ENCODE measurements around the gene SLC25A6. TPM values are rescaled to one million over a fixed set of nuclear protein-coding genes. Genes with fewer than 3 reads are reported as not detected.

Gene SLC25A6
- polyA plus RNA-seq, 1 donor, result 611 TPM

DNA sequence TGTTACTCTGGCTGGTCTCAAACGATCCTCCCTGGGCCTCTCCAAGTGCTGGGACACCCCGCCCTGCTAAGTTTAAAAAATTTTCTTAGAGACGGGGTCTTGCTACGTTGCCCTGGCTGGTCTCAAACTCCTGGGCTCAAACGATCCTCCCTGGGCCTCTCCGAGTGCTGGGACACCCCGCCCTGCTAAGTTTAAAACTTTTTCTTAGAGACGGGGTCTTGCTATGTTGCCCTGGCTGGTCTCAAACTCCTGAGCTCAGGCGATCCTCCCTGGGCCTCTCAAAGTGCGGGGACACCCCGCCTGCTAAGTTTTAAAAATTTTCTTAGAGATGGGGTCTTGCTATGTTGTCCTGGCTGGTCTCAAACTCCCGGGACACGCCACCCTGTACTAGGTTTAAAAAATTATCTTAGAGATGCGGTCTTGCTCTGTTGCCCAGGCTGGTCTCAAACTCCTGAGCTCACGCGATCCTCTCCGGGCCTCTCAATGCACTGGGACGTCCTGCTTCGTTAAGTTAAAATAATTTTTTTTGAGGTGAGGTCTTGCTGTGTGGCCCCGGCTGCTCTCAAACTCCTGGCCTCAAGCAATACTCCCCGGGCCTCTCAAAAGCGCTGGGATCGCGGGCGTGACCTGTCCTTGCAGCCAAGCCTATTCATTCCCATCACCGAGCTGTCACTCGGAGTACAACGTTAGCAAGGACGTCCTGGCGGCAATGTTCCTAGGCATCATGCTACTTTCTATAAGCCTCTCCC, 1.1 kb downstream of the SLC25A6 start:
- no peaks in the 10 kb centered on the region for H3K27me3 ChIP-seq (ENCODE audit: control insufficient read depth, insufficient read depth, low read length)
- no peak for DNase-seq

DNA sequence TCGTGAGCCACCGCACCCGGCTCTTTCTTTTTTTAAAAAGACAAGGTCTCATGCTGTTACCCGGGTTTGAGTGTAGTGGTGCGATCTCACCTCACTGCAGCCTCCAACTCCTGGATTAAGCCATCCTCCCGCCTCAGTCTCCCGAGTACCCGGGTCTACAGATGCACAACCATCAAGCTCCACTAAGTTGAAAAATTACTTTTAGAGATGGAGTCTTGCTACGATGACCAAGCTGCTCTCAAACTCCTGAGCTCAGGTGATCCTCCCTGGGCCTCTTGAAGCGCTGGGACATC, 2.0 kb downstream of the SLC25A6 start:
- no peak for DNase-seq
- Histone ChIP-seq H3K4me1 (ENCODE audit: control insufficient read depth, insufficient read depth, low read length) (peaks cover 5% of the 10 kb centered on the region), H3K27me3 (ENCODE audit: control insufficient read depth, insufficient read depth, low read length) (no peaks in the 10 kb centered on the region), H3K4me3 (ENCODE audit: low read length) (no peak overlapping the region), H3K27ac (ENCODE audit: low read length) (no peak overlapping the region), H3K9me3 (ENCODE audit: control insufficient read depth, low read depth, low read length) (peaks cover 15% of the 10 kb centered on the region), H3K36me3 (ENCODE audit: control insufficient read depth, insufficient read depth, low read length) (peaks cover 62% of the 10 kb centered on the region)
- WGBS (ENCODE audit: insufficient coverage, low lambda C conversion rate), result no CpG with 5 or more reads among the region's 10 CpGs

More for the DNA sequence above, 1.1 kb downstream of the SLC25A6 start:
- H3K27ac ChIP-seq (ENCODE audit: low read length), result no peak overlapping the region
- WGBS (ENCODE audit: insufficient coverage, low lambda C conversion rate), result no CpG with 5 or more reads among the region's 30 CpGs
- H3K9me3 ChIP-seq (ENCODE audit: control insufficient read depth, low read depth, low read length), result peaks cover 11% of the 10 kb centered on the region
- H3K36me3 ChIP-seq (ENCODE audit: control insufficient read depth, insufficient read depth, low read length), result peaks cover 53% of the 10 kb centered on the region
- H3K4me3 ChIP-seq (ENCODE audit: low read length), result peak overlapping the region; percentile 100
- H3K4me1 ChIP-seq (ENCODE audit: control insufficient read depth, insufficient read depth, low read length), result peaks cover 5% of the 10 kb centered on the region

DNA sequence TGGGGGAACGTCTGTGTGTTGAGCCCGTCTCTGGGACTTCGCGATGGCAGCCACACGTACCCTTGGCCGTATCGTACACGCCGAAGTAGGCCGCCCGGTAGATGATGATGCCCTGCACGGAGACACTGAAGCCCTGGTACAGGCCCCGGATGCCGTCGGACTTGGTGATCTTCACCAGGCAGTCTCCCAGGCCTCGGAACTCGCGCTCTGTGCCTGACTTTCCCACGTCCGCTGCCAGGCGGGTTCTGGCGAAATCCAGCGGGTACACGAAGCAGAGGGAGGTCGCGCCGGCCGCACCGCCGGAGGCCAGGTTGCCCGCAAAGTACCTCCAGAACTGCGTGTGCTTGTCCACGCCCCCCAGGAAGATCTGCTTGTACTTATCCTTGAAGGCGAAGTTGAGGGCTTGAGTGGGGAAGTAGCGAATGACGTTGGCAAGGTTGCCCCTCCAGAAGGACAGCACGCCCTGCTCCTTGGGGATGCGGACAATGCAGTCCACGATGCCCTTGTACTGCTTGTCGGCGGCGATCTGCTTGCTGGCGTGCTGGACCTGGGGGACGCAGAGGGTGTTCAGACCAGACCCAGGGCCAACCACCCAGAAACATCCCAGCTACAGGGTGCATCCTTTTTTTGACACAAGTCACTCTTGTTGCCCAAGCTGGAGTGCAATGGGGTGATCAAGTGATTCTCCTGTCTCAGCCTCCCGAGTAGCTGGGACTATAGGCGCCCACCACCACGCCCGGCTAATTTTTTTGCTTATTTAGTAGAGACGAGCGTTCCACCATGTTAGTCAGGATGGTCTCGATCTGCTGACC, 2.5 kb downstream of the SLC25A6 start:
- Histone ChIP-seq H3K4me1 (ENCODE audit: control insufficient read depth, insufficient read depth, low read length) (peaks cover 5% of the 10 kb centered on the region), H3K36me3 (ENCODE audit: control insufficient read depth, insufficient read depth, low read length) (peaks cover 66% of the 10 kb centered on the region), H3K27me3 (ENCODE audit: control insufficient read depth, insufficient read depth, low read length) (no peaks in the 10 kb centered on the region), H3K27ac (ENCODE audit: low read length) (no peak overlapping the region), H3K9me3 (ENCODE audit: control insufficient read depth, low read depth, low read length) (peaks cover 15% of the 10 kb centered on the region), H3K4me3 (ENCODE audit: low read length) (no peak overlapping the region)
- no peak for DNase-seq
- WGBS (ENCODE audit: insufficient coverage, low lambda C conversion rate), result no CpG with 5 or more reads among the region's 51 CpGs

DNA sequence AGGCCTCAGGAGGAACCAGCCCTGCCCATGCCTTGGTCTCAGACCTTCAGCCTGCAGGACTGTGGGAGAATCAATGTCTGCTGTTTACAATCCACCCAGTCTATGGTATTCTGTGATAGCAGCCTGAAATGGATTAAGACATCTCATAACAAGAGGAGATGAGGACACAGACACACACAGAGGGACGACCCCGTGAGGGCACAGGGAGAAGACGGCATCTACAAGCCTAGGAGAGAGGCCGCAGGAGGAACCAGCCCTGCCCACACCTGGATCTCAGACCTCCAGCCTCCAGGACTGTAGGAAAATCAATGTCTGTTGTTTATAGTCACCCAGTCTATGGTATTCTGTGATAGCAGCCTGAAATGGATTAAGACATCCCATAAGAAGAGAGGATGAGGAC, 3.3 kb downstream of the SLC25A6 start:
- Histone ChIP-seq H3K27ac (ENCODE audit: low read length) (no peak overlapping the region), H3K27me3 (ENCODE audit: control insufficient read depth, insufficient read depth, low read length) (no peaks in the 10 kb centered on the region), H3K4me3 (ENCODE audit: low read length) (no peak overlapping the region), H3K36me3 (ENCODE audit: control insufficient read depth, insufficient read depth, low read length) (peaks cover 71% of the 10 kb centered on the region), H3K4me1 (ENCODE audit: control insufficient read depth, insufficient read depth, low read length) (peaks cover 5% of the 10 kb centered on the region), H3K9me3 (ENCODE audit: control insufficient read depth, low read depth, low read length) (peaks cover 15% of the 10 kb centered on the region)
- DNase-seq, result no peak
- WGBS (ENCODE audit: insufficient coverage, low lambda C conversion rate), result no CpG with 5 or more reads among the region's 4 CpGs

DNA sequence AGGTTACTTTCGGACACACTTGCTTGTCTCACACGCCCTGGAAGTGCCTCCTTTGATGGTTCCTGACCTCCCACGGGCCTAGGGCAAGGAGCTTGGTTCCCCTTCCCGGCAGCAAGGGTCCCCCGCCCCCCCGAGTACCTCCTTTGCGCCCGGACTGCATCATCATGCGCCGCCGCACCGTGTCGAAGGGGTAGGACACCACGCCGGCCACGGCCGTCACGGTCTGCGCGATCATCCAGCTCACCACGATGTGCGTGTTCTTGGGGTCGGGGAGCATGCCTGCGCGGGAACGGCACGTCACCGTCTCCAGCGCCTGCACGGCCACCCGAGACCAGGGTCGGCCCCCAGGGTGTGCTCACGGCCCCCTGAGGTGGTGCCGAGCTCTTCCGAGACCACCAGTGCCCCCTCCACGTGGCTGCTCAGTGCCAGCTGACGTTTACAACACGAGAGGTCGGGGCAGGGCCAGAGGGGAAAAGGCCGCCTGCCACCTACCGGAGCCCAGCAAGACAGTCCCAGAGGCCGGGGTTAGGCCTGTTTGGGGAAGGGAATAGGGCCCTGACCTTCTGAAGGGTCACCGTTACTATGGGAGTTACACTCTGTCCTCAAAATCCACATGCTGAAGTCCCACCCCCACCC, 4.7 kb downstream of the SLC25A6 start:
- peaks cover 75% of the 10 kb centered on the region for H3K36me3 ChIP-seq (ENCODE audit: control insufficient read depth, insufficient read depth, low read length)
- no CpG with 5 or more reads among the region's 43 CpGs for WGBS (ENCODE audit: insufficient coverage, low lambda C conversion rate)
- no peak overlapping the region for H3K4me3 ChIP-seq (ENCODE audit: low read length)
- peaks cover 15% of the 10 kb centered on the region for H3K9me3 ChIP-seq (ENCODE audit: control insufficient read depth, low read depth, low read length)
- no peak overlapping the region for H3K27ac ChIP-seq (ENCODE audit: low read length)
- H3K4me1 ChIP-seq (ENCODE audit: control insufficient read depth, insufficient read depth, low read length), result peaks cover 5% of the 10 kb centered on the region
- no peak for DNase-seq
- H3K27me3 ChIP-seq (ENCODE audit: control insufficient read depth, insufficient read depth, low read length), result no peaks in the 10 kb centered on the region

DNA sequence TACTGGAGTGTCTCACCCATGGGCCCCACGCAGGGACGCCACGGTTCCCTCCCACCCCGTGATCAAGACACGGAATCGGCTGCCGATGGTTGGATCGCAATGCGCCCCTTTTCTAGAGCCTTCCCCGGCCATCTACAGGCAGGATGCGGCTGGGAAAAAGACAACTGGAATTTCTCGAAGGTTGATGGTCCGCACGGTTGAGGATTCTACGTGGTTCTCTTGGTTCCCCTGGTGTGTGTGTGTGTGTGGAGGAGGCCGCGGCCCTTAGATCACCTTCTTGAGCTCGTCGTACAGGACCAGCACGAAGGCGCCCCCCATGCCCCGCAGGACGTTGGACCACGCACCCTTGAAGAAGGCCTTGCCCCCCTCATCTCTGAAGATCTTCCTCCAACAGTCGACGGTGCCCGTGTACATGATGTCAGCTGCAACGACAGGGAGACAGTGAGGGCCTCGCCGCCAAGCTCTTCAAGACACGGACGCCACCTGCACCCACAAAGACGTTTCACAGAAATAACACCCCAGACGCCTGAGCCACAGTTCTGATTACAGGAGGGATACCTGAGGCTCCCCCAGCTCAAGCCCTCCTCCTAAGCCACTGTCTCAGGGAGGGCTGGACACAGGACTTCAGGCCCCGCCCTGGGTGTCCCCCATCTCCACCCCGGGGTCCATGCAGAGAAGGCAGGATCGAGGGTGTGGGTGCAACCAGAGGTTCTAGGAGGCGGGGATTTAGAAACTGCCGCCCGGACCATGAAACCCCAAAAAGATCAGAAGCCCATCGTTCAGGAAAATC, 5.4 kb downstream of the SLC25A6 start:
- H3K27ac ChIP-seq (ENCODE audit: low read length), result no peak overlapping the region
- peaks cover 15% of the 10 kb centered on the region for H3K9me3 ChIP-seq (ENCODE audit: control insufficient read depth, low read depth, low read length)
- no peak for DNase-seq
- H3K4me1 ChIP-seq (ENCODE audit: control insufficient read depth, insufficient read depth, low read length), result peaks cover 5% of the 10 kb centered on the region
- peaks cover 75% of the 10 kb centered on the region for H3K36me3 ChIP-seq (ENCODE audit: control insufficient read depth, insufficient read depth, low read length)
- H3K27me3 ChIP-seq (ENCODE audit: control insufficient read depth, insufficient read depth, low read length), result no peaks in the 10 kb centered on the region
- no CpG with 5 or more reads among the region's 41 CpGs for WGBS (ENCODE audit: insufficient coverage, low lambda C conversion rate)
- H3K4me3 ChIP-seq (ENCODE audit: low read length), result no peak overlapping the region

DNA sequence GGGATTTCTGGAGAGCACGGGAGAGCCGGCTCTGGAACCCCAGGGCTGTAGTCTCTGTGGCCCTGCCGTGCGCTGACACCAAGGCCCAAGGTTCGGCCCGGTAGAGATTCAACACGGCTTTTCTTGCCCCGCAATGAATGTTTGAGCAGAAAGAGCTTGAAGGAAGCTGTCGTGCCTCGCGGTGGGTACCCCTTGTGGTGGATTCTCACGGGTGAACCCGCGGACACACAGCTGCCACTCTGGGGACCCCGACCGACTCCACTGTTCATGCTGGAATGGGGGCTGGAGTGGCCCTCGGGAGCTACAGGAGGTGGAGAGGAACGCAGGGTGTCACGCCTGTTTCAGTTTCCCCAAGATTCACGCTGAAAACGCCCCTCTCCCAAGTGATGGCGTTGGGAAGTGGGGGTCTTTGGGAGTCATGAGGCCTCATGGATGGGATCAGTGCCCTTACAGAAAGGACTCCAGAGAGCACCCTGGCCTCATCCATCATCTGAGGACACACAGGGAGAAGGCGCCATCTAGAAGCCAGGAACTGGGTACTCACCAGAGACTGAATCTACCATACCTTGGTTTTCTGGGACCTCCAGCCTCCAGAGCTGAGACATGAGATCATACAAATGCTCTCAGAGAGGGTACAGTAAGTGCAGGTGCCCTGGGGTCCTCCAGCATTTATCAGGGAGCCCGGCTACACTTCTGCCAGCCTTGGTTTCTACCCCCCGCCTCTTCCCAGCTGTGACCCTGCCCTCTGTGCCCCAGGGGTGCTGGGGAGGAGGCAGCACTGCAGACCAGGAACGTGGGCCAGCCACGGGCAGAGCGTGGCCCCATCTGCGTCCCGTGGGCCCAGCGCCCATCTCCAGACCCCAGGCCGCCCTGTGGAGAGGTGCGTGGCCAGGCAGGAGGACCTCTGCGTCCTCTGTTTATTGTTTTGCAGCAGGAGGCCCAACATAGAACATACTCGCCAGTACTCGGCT, 6.4 kb downstream of the SLC25A6 start:
- H3K36me3 ChIP-seq (ENCODE audit: control insufficient read depth, insufficient read depth, low read length), result peaks cover 70% of the 10 kb centered on the region
- DNase-seq, result no peak

DNA sequence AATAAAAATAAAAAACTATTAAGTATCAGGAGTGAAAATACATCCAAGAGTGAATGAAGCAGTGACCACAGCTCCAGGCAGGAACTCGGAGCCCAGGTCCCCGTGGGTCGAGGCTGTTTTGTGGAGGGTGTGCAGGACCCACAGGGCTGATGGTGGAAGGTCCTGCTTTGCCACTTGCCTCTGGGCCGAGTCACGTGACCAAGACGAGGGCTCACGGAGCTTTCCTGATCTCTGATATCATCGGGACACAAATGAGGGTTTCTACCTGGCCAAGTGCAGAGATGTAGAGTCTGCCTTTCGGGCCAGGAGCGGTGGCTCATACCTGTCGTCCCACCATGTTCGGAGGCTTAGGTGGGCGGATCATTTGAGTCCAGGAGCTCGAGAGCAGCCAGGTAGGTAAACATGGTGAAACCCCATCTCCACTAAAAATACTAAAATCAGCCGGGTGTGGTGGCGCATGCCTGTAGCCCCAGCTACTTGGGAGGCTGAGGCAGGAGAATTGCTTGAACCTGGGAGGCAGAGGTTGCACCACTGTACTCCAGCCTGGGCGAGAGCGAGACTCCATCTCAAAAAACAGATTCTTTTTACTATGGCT, 7.2 kb downstream of the SLC25A6 start:
- WGBS (ENCODE audit: insufficient coverage, low lambda C conversion rate), result 100% methylated on average over 1 of the region's 18 CpGs
- no peak overlapping the region for H3K27ac ChIP-seq (ENCODE audit: low read length)
- peaks cover 62% of the 10 kb centered on the region for H3K36me3 ChIP-seq (ENCODE audit: control insufficient read depth, insufficient read depth, low read length)
- no peak overlapping the region for H3K4me3 ChIP-seq (ENCODE audit: low read length)
- peaks cover 15% of the 10 kb centered on the region for H3K9me3 ChIP-seq (ENCODE audit: control insufficient read depth, low read depth, low read length)
- no peaks in the 10 kb centered on the region for H3K27me3 ChIP-seq (ENCODE audit: control insufficient read depth, insufficient read depth, low read length)
- peaks cover 4% of the 10 kb centered on the region for H3K4me1 ChIP-seq (ENCODE audit: control insufficient read depth, insufficient read depth, low read length)
- DNase-seq, result no peak

More for the DNA sequence above, 6.4 kb downstream of the SLC25A6 start:
- no CpG with 5 or more reads among the region's 36 CpGs for WGBS (ENCODE audit: insufficient coverage, low lambda C conversion rate)
- Histone ChIP-seq H3K9me3 (ENCODE audit: control insufficient read depth, low read depth, low read length) (peaks cover 15% of the 10 kb centered on the region), H3K27me3 (ENCODE audit: control insufficient read depth, insufficient read depth, low read length) (no peaks in the 10 kb centered on the region), H3K4me3 (ENCODE audit: low read length) (no peak overlapping the region), H3K4me1 (ENCODE audit: control insufficient read depth, insufficient read depth, low read length) (peaks cover 7% of the 10 kb centered on the region), H3K27ac (ENCODE audit: low read length) (no peak overlapping the region)

DNA sequence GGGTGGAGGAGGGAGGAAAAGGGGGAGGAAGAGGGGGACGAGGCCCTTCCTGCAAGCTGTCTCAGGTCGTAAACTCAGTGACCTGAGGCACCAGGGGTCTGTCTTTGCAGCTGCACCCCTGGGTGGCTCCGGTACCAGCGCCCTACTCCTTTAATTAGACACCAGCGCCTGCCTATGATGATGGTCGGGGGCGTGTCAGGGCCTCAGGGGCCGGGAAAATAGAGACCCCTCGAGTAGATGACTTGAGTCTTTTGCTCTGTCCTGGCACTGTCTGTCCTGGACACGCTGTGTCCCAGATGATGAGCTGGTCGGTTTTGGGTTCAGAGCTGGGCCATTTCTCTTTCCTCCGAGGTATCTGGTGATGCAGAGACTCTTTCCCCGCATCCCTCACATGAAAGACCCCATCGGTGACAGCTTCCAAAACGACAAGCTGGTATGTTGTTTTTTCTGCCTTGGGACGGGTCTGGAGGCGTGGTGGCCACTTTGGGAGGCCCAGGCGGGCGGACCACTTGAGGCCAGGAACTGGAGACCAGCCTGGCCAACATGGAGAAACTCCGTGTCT, 11.2 kb downstream of the SLC25A6 start:
- Histone ChIP-seq H3K36me3 (ENCODE audit: control insufficient read depth, insufficient read depth, low read length) (peaks cover 24% of the 10 kb centered on the region), H3K27me3 (ENCODE audit: control insufficient read depth, insufficient read depth, low read length) (no peaks in the 10 kb centered on the region), H3K9me3 (ENCODE audit: control insufficient read depth, low read depth, low read length) (peaks cover 4% of the 10 kb centered on the region), H3K4me3 (ENCODE audit: low read length) (no peak overlapping the region), H3K27ac (ENCODE audit: low read length) (no peak overlapping the region), H3K4me1 (ENCODE audit: control insufficient read depth, insufficient read depth, low read length) (peaks cover 4% of the 10 kb centered on the region)
- no CpG with 5 or more reads among the region's 20 CpGs for WGBS (ENCODE audit: insufficient coverage, low lambda C conversion rate)
- DNase-seq, result no peak
